Smooth muscle cell (in vitro differentiated cells): ENCODE results near the gene UBE3A. TPM values are rescaled to one million over a fixed set of nuclear protein-coding genes. Genes with fewer than 3 reads are reported as not detected.

Experiments
- DNase-seq: peaks from one replicate; lab custom pipeline; 2025; ENCODE audit not compliant: unreplicated experiment; lab: John Stamatoyannopoulos, UW
- H2AFZ ChIP-seq: fragments of 200-600 bp; sonication (generic); 2 replicates; pipeline ENCODE4 v1.6.0; 2016; ENCODE audit warnings: antibody characterized with exemption, low read depth, mild to moderate bottlenecking
- H3F3A ChIP-seq: fragments of 200-600 bp; sonication (generic); 2 replicates; pipeline ENCODE4 v1.6.0; 2017; ENCODE audit warnings: antibody characterized with exemption, low read depth
- H3K27ac ChIP-seq: fragments of 200-600 bp; sonication (generic); 2 replicates; pipeline ENCODE4 v1.5.1; 2016; ENCODE audit warnings: low read depth, mild to moderate bottlenecking
- H3K27me3 ChIP-seq: fragments of 200-600 bp; sonication (generic); 2 replicates; pipeline ENCODE4 v1.6.1; 2016; ENCODE audit warnings: low read depth, mild to moderate bottlenecking
- H3K36me3 ChIP-seq: fragments of 200-600 bp; sonication (generic); 2 replicates; pipeline ENCODE4 v1.5.1; 2016; ENCODE audit warnings: low read depth
- H3K4me1 ChIP-seq: fragments of 200-600 bp; sonication (generic); 2 replicates; pipeline ENCODE4 v1.5.1; 2016; ENCODE audit warnings: low read depth
- H3K4me2 ChIP-seq: fragments of 200-600 bp; sonication (generic); 2 replicates; pipeline ENCODE4 v1.6.0; 2016; ENCODE audit warnings: mild to moderate bottlenecking
- H3K4me3 ChIP-seq: fragments of 200-600 bp; sonication (generic); 2 replicates; pipeline ENCODE4 v1.5.1; 2016; ENCODE audit warnings: mild to moderate bottlenecking
- H3K79me2 ChIP-seq: fragments of 200-600 bp; sonication (generic); 2 replicates; pipeline ENCODE4 v1.6.0; 2016; ENCODE audit warnings: low read depth, mild to moderate bottlenecking
- H3K9ac ChIP-seq: fragments of 200-600 bp; sonication (generic); 2 replicates; pipeline ENCODE4 v1.6.0; 2016; ENCODE audit warnings: low read depth
- H3K9me3 ChIP-seq: fragments of 200-600 bp; sonication (generic); replicated peaks from 2 replicates; pipeline ENCODE4 v1.5.1; 2016; ENCODE audit warnings: low read depth
- H4K20me1 ChIP-seq: fragments of 200-600 bp; sonication (generic); 2 replicates; pipeline ENCODE4 v1.6.0; 2016; ENCODE audit warnings: low read depth
- WGBS: methylation state at CpG from one replicate; pipeline ENCODE4 v1.1.7; 2016; ENCODE audit warnings: low lambda C conversion rate; 5-methylcytosine and 5-hydroxymethylcytosine counted together
- polyA plus RNA-seq: library from polyadenylated mRNA; unstranded; fragments of >200 nt; fragmentation: Nextera tagmentation; extraction: Ambion mirVana; gene quantifications from 2 replicates; pipeline ENCODE4 v1.2.1, GENCODE V29; 2016
- total RNA-seq: library from RNA; depleted of rRNA; stranded (reverse); fragments of >200 nt; gene quantifications from 2 replicates; pipeline ENCODE4 v1.2.3, GENCODE V29; 2014
- TF ChIP-seq, protein P1 (sequence below): fragments of 200-600 bp; sonication (generic); IDR thresholded peaks from 2 replicates; pipeline ENCODE4 v1.5.1; 2017; ENCODE audit warnings: borderline replicate concordance, mild to moderate bottlenecking, antibody characterized with exemption; ENCODE audit not compliant: insufficient read depth, poor library complexity, severe bottlenecking

The UBE3A gene
- total and polyA plus RNA-seq, 2 experiments from 2014 or later, result 66.6 to 93.9 TPM

DNA sequence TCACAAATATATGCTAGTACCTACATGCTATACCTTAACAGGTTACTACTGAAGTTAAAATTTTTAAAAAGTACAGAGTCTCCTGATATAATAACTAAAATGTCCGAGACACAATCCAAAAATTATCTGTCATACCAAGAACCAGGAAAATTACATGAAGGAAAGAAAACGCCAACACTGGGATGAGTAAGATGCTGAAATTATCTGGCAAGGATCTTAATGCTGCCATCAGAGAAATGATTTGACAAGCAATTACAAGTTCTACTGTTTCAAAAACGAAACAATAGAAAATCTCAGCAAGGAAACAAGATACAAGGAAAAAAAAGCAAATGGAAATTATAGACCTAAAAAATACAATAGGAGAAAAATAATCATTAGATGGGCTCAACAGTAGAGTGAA is 92.5 kb downstream of the UBE3A start:
- no peak overlapping the region for H2AFZ ChIP-seq
- H3K4me2 ChIP-seq, result no peak overlapping the region
- no peaks in the 10 kb centered on the region for H3K9me3 ChIP-seq
- TF ChIP-seq, protein P1, sequence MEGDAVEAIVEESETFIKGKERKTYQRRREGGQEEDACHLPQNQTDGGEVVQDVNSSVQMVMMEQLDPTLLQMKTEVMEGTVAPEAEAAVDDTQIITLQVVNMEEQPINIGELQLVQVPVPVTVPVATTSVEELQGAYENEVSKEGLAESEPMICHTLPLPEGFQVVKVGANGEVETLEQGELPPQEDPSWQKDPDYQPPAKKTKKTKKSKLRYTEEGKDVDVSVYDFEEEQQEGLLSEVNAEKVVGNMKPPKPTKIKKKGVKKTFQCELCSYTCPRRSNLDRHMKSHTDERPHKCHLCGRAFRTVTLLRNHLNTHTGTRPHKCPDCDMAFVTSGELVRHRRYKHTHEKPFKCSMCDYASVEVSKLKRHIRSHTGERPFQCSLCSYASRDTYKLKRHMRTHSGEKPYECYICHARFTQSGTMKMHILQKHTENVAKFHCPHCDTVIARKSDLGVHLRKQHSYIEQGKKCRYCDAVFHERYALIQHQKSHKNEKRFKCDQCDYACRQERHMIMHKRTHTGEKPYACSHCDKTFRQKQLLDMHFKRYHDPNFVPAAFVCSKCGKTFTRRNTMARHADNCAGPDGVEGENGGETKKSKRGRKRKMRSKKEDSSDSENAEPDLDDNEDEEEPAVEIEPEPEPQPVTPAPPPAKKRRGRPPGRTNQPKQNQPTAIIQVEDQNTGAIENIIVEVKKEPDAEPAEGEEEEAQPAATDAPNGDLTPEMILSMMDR, result no peak
- H3K79me2 ChIP-seq, result peaks cover 57% of the 10 kb centered on the region
- 78% methylated on average over 3 of the region's 3 CpGs for WGBS
- no peak for DNase-seq
- H3K9ac ChIP-seq, result no peak overlapping the region
- H3K27ac ChIP-seq, result peak overlapping the region; percentile 3
- peaks cover 24% of the 10 kb centered on the region for H4K20me1 ChIP-seq
- H3K4me1 ChIP-seq, result peaks cover 5% of the 10 kb centered on the region
- H3K27me3 ChIP-seq, result no peaks in the 10 kb centered on the region
- H3F3A ChIP-seq, result no peaks in the 10 kb centered on the region
- H3K36me3 ChIP-seq, result peaks cover 9% of the 10 kb centered on the region
- no peak overlapping the region for H3K4me3 ChIP-seq

DNA sequence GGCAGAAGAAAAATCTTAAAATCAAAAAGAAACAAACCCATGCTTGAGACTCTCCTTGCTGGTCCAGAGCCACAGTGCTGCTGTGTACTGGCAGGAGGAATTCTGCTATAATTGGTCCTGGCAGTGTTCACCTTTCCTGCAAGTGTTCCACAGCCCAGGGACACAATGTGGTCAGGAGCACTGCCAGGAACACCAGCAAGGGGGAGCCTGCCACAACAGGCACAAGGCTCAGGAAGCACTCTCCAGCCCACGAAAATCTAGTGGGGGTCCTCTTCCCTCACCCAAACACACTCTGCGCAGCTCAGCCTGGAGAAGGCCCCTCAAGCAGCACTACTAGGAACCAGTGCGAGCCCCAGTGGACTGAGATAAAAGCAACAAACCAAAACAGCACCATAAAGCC is 92.9 kb downstream of the UBE3A start:
- peak overlapping the region; percentile 3 for H3K27ac ChIP-seq
- peaks cover 57% of the 10 kb centered on the region for H3K79me2 ChIP-seq
- 66% methylated on average over 3 of the region's 3 CpGs for WGBS
- no peak overlapping the region for H3K9ac ChIP-seq
- H3K36me3 ChIP-seq, result peaks cover 9% of the 10 kb centered on the region
- TF ChIP-seq, protein P1, result peak; percentile 11
- H3K4me3 ChIP-seq, result no peak overlapping the region
- peaks cover 5% of the 10 kb centered on the region for H3K4me1 ChIP-seq
- no peaks in the 10 kb centered on the region for H3K27me3 ChIP-seq
- no peaks in the 10 kb centered on the region for H3F3A ChIP-seq
- H3K9me3 ChIP-seq, result no peaks in the 10 kb centered on the region
- peaks cover 24% of the 10 kb centered on the region for H4K20me1 ChIP-seq
- no peak overlapping the region for H3K4me2 ChIP-seq
- no peak overlapping the region for H2AFZ ChIP-seq
- no peak for DNase-seq

DNA sequence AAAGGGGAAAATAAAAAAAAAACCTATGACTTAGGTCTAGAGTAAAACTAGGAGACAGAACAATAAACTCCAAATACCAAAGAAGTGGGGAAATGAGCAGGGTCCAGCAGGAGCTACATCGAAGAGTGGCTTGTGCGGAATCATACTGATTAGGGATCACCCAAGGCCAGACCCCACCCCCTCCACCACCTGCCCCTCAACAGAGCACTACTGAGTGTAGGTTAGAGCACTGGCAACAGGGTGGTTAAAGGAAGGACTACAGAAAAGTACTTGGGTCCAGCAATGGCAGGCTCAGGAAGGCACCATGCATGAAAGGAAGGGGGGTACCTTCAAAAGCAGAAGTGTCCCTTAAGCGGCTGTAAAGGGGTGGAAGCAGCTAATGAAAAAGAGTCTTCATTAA is 96.2 kb downstream of the UBE3A start:
- Histone ChIP-seq H2AFZ (no peak overlapping the region), H3F3A (no peaks in the 10 kb centered on the region), H3K9me3 (no peaks in the 10 kb centered on the region), H4K20me1 (peaks cover 24% of the 10 kb centered on the region), H3K27me3 (no peaks in the 10 kb centered on the region), H3K79me2 (peaks cover 39% of the 10 kb centered on the region), H3K36me3 (peaks cover 15% of the 10 kb centered on the region), H3K4me2 (no peak overlapping the region), H3K9ac (no peak overlapping the region), H3K27ac (no peak overlapping the region), H3K4me1 (peaks cover 5% of the 10 kb centered on the region), H3K4me3 (no peak overlapping the region)
- TF ChIP-seq, protein P1, result no peak
- no peak for DNase-seq
- 94% methylated on average over 3 of the region's 3 CpGs for WGBS

DNA sequence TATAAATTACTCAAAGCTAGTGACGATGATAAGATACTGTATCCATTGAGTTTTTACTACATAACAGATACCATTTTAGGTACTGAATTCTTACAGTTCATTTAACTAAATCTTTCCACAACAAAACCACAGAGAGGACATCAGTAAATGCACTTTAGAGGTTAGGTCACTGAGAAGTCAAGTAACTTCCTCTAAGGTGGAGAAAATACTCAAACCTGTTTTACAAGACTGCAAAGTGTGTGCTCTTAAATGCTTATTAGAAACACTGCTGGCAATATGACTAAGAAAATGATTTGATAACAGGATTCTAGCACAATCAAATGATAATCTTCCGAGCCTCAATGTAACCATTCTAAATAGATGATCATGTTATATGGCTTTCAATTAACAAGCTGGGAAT is 99.4 kb downstream of the UBE3A start:
- 80% methylated on average over 2 of the region's 2 CpGs for WGBS
- H4K20me1 ChIP-seq, result peaks cover 17% of the 10 kb centered on the region
- no peak overlapping the region for H3K4me2 ChIP-seq
- H3K79me2 ChIP-seq, result peaks cover 17% of the 10 kb centered on the region
- no peaks in the 10 kb centered on the region for H3K27me3 ChIP-seq
- no peak overlapping the region for H3K4me3 ChIP-seq
- no peaks in the 10 kb centered on the region for H3F3A ChIP-seq
- H3K4me1 ChIP-seq, result peaks cover 5% of the 10 kb centered on the region
- TF ChIP-seq, protein P1, result no peak
- no peak overlapping the region for H3K9ac ChIP-seq
- peaks cover 15% of the 10 kb centered on the region for H3K36me3 ChIP-seq
- H3K27ac ChIP-seq, result no peak overlapping the region
- H2AFZ ChIP-seq, result no peak overlapping the region
- no peaks in the 10 kb centered on the region for H3K9me3 ChIP-seq
- DNase-seq, result no peak
